ENCODE measurements around the gene APBA2. TPM values are rescaled to one million over a fixed set of nuclear protein-coding genes. Genes with fewer than 3 reads are reported as not detected.

APBA2 gene
- total and polyA plus RNA-seq, 10 of the 15 experiments (the other 5 are each of a cell fraction or from before 2014, with no cell fraction given), result 0.06 to 0.26 (median 0.07) TPM; not detected in 7

DNA sequence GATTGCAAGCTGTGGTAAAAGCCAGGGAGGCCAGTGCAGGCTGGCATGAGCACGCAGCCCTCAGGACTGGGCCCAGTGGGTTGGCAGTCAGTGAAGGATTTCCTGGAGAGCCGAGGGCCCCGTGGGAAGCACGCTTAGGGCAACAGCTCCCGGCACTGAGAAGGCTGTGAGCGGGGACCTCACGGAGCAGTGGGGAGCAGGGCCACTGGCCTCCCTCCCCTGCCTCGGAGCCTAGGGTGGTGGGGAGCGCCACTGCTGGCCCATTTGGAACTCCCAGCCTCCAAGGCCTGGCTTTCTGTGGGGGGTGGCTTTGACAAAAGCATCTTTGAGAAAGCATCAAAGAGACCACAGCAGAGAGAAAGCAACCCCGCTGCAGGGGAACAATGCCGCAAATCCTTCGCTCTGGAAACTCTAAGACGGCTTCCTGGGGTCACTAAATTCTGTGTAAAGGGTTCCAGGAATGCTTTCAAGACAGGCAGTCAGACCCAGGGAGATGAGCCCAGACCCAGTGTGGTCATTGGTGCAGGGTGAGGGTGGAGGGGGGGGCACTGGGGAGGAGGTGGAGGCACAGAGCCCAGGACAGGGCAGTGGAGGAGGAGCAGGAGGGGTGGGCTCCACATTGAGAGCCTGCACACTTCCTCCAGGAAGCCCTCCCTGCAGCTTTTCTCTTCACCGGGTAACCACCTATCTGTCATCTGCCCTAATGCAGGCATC, 9.5 kb upstream of the APBA2 start:
- BruUV-seq (replicated peaks), result no TSS peak
- in situ Hi-C loops (cut with MboI) (no loop called here), intact Hi-C loops (cut with micrococcal nuclease; ENCODE audit: unreplicated experiment) (no loop called here)
- H3K9ac ChIP-seq (ENCODE audit: control insufficient read depth, insufficient read depth, low read length), result no peak overlapping the region
- ATAC-seq (no peak), DNase-seq (ENCODE audit: low read depth, low spot score) (no peak), FAIRE-seq (no peak)
- H3K4me2 ChIP-seq (ENCODE audit: control insufficient read depth, insufficient read depth), result no peak overlapping the region
- H3K27ac ChIP-seq (ENCODE audit: control insufficient read depth, insufficient read depth), result no peak overlapping the region
- no peaks in the 10 kb centered on the region; a peak in 2 of 4 replicates for H3K27me3 ChIP-seq (replicated peaks in 1 of 2; ENCODE audit: control insufficient read depth in 2 of 2, insufficient read depth in 2 of 2, low read length in 1 of 2)
- ChIA-PET POLR2A (no interaction called here), SMC1A (ENCODE audit: uncharacterized antibody, unreplicated experiment) (no interaction called here), RAD21 (ENCODE audit: unreplicated experiment) (no interaction called here), CTCF (no interaction called here)
- no peaks in the 10 kb centered on the region for H3K4me1 ChIP-seq (ENCODE audit: control insufficient read depth, insufficient read depth, low read length)
- whole genome bisulfite sequencing (ENCODE audit: insufficient coverage, insufficient replicate concordance, low lambda C conversion rate, missing lambda C conversion rate), result 40% methylated on average over 13 of the region's 14 CpGs
- no peaks in the 10 kb centered on the region for H3K9me3 ChIP-seq (replicated peaks; ENCODE audit: control insufficient read depth, insufficient read depth, low read length)
- no peaks in the 10 kb centered on the region for H3K79me2 ChIP-seq (ENCODE audit: control insufficient read depth, insufficient read depth, low read length)
- no peak overlapping the region for H3K4me3 ChIP-seq
- H2AFZ ChIP-seq (ENCODE audit: control insufficient read depth, low read depth, low read length), result no peak overlapping the region
- H4K20me1 ChIP-seq (ENCODE audit: control insufficient read depth, insufficient read depth), result no peaks in the 10 kb centered on the region
- H3K36me3 ChIP-seq (ENCODE audit: control insufficient read depth in 2 of 2, insufficient read depth in 2 of 2, low read length in 1 of 2), result no peaks in the 10 kb centered on the region
- TF ChIP-seq NFIC (IDR thresholded peaks at IDR 0.05; ENCODE audit: low read depth, low read length) (no peak), SPI1 (IDR thresholded peaks at IDR 0.05; ENCODE audit: borderline replicate concordance, insufficient read depth, low read depth, low read length) (no peak), PAX8 (IDR thresholded peaks at IDR 0.05) (no peak), MEF2B (IDR thresholded peaks at IDR 0.05; ENCODE audit: partially characterized antibody, poor library complexity, severe bottlenecking) (no peak), RAD51 (IDR thresholded peaks at IDR 0.05) (no peak), CBFB (IDR thresholded peaks at IDR 0.05; ENCODE audit: low read depth) (no peak), TAF1 (IDR thresholded peaks at IDR 0.05; ENCODE audit: borderline replicate concordance, low read depth, low read length) (no peak), CREM (IDR thresholded peaks at IDR 0.05; ENCODE audit: low read depth) (no peak), KDM1A (IDR thresholded peaks at IDR 0.05; ENCODE audit: borderline replicate concordance) (no peak), STAT1 (conservative IDR thresholded peaks at IDR 0.05) (no peak), RBBP5 (conservative IDR thresholded peaks at IDR 0.05) (no peak), KLF5 (IDR thresholded peaks at IDR 0.05; ENCODE audit: partially characterized antibody) (no peak), EGR1 (IDR thresholded peaks at IDR 0.05; ENCODE audit: borderline replicate concordance in 1 of 2, low read depth in 2 of 2, low read length in 2 of 2) (no peak), NR2F1 (conservative IDR thresholded peaks at IDR 0.05) (no peak), LARP7 (IDR thresholded peaks at IDR 0.05) (no peak), PML (IDR thresholded peaks at IDR 0.05; ENCODE audit: low read length) (no peak)
- TF ChIP-seq, protein P1, sequence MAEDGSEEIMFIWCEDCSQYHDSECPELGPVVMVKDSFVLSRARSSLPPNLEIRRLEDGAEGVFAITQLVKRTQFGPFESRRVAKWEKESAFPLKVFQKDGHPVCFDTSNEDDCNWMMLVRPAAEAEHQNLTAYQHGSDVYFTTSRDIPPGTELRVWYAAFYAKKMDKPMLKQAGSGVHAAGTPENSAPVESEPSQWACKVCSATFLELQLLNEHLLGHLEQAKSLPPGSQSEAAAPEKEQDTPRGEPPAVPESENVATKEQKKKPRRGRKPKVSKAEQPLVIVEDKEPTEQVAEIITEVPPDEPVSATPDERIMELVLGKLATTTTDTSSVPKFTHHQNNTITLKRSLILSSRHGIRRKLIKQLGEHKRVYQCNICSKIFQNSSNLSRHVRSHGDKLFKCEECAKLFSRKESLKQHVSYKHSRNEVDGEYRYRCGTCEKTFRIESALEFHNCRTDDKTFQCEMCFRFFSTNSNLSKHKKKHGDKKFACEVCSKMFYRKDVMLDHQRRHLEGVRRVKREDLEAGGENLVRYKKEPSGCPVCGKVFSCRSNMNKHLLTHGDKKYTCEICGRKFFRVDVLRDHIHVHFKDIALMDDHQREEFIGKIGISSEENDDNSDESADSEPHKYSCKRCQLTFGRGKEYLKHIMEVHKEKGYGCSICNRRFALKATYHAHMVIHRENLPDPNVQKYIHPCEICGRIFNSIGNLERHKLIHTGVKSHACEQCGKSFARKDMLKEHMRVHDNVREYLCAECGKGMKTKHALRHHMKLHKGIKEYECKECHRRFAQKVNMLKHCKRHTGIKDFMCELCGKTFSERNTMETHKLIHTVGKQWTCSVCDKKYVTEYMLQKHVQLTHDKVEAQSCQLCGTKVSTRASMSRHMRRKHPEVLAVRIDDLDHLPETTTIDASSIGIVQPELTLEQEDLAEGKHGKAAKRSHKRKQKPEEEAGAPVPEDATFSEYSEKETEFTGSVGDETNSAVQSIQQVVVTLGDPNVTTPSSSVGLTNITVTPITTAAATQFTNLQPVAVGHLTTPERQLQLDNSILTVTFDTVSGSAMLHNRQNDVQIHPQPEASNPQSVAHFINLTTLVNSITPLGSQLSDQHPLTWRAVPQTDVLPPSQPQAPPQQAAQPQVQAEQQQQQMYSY (CRISPR knock-in tag; IDR thresholded peaks at IDR 0.05), result no peak
- TF ChIP-seq, protein P2, sequence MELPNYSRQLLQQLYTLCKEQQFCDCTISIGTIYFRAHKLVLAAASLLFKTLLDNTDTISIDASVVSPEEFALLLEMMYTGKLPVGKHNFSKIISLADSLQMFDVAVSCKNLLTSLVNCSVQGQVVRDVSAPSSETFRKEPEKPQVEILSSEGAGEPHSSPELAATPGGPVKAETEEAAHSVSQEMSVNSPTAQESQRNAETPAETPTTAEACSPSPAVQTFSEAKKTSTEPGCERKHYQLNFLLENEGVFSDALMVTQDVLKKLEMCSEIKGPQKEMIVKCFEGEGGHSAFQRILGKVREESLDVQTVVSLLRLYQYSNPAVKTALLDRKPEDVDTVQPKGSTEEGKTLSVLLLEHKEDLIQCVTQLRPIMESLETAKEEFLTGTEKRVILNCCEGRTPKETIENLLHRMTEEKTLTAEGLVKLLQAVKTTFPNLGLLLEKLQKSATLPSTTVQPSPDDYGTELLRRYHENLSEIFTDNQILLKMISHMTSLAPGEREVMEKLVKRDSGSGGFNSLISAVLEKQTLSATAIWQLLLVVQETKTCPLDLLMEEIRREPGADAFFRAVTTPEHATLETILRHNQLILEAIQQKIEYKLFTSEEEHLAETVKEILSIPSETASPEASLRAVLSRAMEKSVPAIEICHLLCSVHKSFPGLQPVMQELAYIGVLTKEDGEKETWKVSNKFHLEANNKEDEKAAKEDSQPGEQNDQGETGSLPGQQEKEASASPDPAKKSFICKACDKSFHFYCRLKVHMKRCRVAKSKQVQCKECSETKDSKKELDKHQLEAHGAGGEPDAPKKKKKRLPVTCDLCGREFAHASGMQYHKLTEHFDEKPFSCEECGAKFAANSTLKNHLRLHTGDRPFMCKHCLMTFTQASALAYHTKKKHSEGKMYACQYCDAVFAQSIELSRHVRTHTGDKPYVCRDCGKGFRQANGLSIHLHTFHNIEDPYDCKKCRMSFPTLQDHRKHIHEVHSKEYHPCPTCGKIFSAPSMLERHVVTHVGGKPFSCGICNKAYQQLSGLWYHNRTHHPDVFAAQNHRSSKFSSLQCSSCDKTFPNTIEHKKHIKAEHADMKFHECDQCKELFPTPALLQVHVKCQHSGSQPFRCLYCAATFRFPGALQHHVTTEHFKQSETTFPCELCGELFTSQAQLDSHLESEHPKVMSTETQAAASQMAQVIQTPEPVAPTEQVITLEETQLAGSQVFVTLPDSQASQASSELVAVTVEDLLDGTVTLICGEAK (IDR thresholded peaks at IDR 0.05; ENCODE audit: borderline replicate concordance), result no peak
